NCI-H446 treated with DMSO at 0.1 percent for 48 hours (cell line): ENCODE data around the gene SLC26A9.
"Not testable (repeated sequence)": the region's sequence is repeated elsewhere in the genome, so short reads cannot be mapped to it uniquely, and the experiment has no call there.

ENCODE experiments used
- DNase-seq: peaks from one replicate; lab custom pipeline; 2025; lab: John Stamatoyannopoulos, UW

SLC26A9 gene

GRCh38 chr1:205889706-205890105 lies 53.5 kb downstream of the SLC26A9 start:
- DNase-seq: not testable (repeated sequence)

GRCh38 chr1:205889006-205889405 lies 54.2 kb downstream of the SLC26A9 start:
- not testable (repeated sequence) for DNase-seq

GRCh38 chr1:205883792-205884191 lies 59.5 kb downstream of the SLC26A9 start:
- DNase-seq: no peak

- DNase-seq: no peak
These were observed 62.3 kb downstream of the SLC26A9 start for GRCh38 chr1:205880923-205881322.

GRCh38 chr1:205879974-205880373 lies 63.3 kb downstream of the SLC26A9 start:
- DNase-seq: no peak

GRCh38 chr1:205878026-205878425 lies 65.2 kb downstream of the SLC26A9 start:
- DNase-seq: no peak

GRCh38 chr1:205873148-205873547 lies 70.1 kb downstream of the SLC26A9 start:
- DNase-seq: not testable (repeated sequence)

GRCh38 chr1:205870236-205870635 lies 73.0 kb downstream of the SLC26A9 start:
- no peak for DNase-seq
